ENCODE results near the gene TPBG. TPM values are rescaled to one million over a fixed set of nuclear protein-coding genes. Genes with fewer than 3 reads are reported as not detected.

Gene TPBG
- polyA plus RNA-seq, 3 donors, result 0.39 to 0.52 TPM; not detected in 1

DNA sequence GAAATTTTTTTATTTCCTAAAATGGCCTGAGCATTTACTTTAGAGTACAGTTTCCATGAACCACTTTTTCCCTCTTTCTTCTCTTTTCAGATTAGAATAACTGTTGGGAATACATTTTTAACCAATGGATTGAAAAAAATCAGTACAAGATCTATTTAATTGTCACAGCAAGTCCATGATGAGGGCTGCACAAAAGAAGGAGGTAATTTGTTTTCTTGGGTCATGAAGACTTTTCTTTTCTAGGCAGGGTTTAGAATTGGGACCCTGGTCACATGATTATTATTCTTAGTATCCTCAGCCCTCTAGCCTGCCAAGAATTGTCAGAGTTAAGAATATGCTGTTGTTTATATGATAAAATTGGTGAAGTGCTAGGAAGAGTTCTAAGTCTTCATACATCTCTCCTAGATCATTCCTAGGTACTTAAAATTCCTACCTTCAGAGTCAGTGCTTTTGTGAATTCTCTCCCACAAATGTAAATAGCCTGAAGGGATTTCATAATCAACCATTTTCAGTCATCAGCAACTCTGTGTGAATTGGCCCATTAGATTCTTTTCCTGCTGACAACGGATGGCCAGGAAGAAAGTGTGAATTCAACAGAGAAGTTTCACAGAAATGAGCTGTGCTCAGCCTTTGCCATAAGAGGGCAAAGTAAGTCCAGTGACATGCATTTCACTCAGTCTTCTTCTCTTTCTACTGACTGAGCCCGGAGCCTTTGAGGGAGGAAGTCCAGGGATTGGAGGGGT lies 32.4 kb upstream of the TPBG start:
- H3K4me1 Mint-ChIP-seq, result no peaks in the 10 kb centered on the region
- no peaks in the 10 kb centered on the region for H3K36me3 Mint-ChIP-seq
- Histone ChIP-seq H3K79me2 (ENCODE audit: insufficient read depth, low read length) (no peaks in the 10 kb centered on the region), H3K27me3 (ENCODE audit: control insufficient read depth in 2 of 2, insufficient read depth in 2 of 2, low read length in 2 of 2) (no peaks in the 10 kb centered on the region), H4K20me1 (ENCODE audit: insufficient read depth, low read length) (no peaks in the 10 kb centered on the region), H3K4me1 (ENCODE audit: control insufficient read depth in 1 of 2, insufficient read depth in 2 of 2, low read length in 2 of 2) (no peaks in the 10 kb centered on the region), H3K9ac (ENCODE audit: insufficient read depth, low read length, poor library complexity, severe bottlenecking) (no peak overlapping the region), H3K9me3 (replicated peaks in 1 of 2; ENCODE audit: control insufficient read depth in 1 of 2, insufficient read depth in 1 of 2, low read length in 2 of 2) (no peaks in the 10 kb centered on the region), H3K4me3 (replicated peaks in 1 of 3; ENCODE audit: low read depth in 2 of 3, low read length in 3 of 3) (no peak overlapping the region), H3K27ac (ENCODE audit: low read depth in 1 of 2, low read length in 2 of 2) (no peak overlapping the region), H3K36me3 (replicated peaks in 1 of 2; ENCODE audit: control insufficient read depth in 1 of 2, insufficient read depth in 2 of 2, low read length in 2 of 2) (no peaks in the 10 kb centered on the region), H2AFZ (ENCODE audit: insufficient read depth, low read depth, low read length, poor library complexity, severe bottlenecking) (no peak overlapping the region), H3K4me2 (replicated peaks; ENCODE audit: extremely low read depth, low read length, poor library complexity, severe bottlenecking) (no peak overlapping the region)
- intact Hi-C loops (cut with micrococcal nuclease), result no loop called here
- WGBS (ENCODE audit: insufficient coverage), result no CpG with 5 or more reads among the region's 2 CpGs
- H3K4me3 Mint-ChIP-seq, result no peak overlapping the region
- peaks cover 0 to 2% (median 0%) of the 10 kb centered on the region in 3 donors for H3K27me3 Mint-ChIP-seq (ENCODE audit: low read depth in 3 of 3)
- peaks cover 0 to 6% (median 0%) of the 10 kb centered on the region in 7 donors for H3K9me3 Mint-ChIP-seq
- TF ChIP-seq, protein P1, sequence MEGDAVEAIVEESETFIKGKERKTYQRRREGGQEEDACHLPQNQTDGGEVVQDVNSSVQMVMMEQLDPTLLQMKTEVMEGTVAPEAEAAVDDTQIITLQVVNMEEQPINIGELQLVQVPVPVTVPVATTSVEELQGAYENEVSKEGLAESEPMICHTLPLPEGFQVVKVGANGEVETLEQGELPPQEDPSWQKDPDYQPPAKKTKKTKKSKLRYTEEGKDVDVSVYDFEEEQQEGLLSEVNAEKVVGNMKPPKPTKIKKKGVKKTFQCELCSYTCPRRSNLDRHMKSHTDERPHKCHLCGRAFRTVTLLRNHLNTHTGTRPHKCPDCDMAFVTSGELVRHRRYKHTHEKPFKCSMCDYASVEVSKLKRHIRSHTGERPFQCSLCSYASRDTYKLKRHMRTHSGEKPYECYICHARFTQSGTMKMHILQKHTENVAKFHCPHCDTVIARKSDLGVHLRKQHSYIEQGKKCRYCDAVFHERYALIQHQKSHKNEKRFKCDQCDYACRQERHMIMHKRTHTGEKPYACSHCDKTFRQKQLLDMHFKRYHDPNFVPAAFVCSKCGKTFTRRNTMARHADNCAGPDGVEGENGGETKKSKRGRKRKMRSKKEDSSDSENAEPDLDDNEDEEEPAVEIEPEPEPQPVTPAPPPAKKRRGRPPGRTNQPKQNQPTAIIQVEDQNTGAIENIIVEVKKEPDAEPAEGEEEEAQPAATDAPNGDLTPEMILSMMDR (IDR thresholded peaks at IDR 0.05), result no peak
- DNase-seq, result no peak
- H3K27ac Mint-ChIP-seq, result no peak overlapping the region

DNA sequence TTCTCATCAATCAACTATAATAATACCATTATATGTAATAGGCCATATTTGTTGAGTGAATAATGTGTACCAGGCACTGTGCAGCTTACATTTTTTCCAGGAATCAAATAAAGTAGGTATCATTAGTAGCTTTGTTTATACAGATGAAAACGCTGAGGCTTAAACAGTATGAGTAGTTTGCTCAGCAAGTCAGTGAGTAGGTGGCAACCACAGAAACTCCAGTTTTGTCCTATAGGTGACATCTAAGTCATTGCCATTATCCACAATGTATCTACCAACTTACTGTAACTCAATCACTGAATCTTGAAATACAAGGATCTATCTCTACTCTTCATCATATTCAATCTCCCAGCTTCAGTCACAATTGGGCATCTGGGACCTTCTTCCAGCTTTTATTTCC lies 29.8 kb upstream of the TPBG start:
- no peaks in the 10 kb centered on the region for H3K27me3 Mint-ChIP-seq (ENCODE audit: low read depth in 3 of 3)

More for the DNA sequence above, 29.8 kb upstream of the TPBG start:
- Histone ChIP-seq H4K20me1 (ENCODE audit: insufficient read depth, low read length) (no peaks in the 10 kb centered on the region), H3K4me1 (ENCODE audit: control insufficient read depth in 1 of 2, insufficient read depth in 2 of 2, low read length in 2 of 2) (no peaks in the 10 kb centered on the region), H3K4me3 (replicated peaks in 1 of 3; ENCODE audit: low read depth in 2 of 3, low read length in 3 of 3) (no peak overlapping the region), H3K79me2 (ENCODE audit: insufficient read depth, low read length) (no peaks in the 10 kb centered on the region), H3K4me2 (replicated peaks; ENCODE audit: extremely low read depth, low read length, poor library complexity, severe bottlenecking) (no peak overlapping the region), H3K36me3 (replicated peaks in 1 of 2; ENCODE audit: control insufficient read depth in 1 of 2, insufficient read depth in 2 of 2, low read length in 2 of 2) (no peaks in the 10 kb centered on the region), H3K27me3 (ENCODE audit: control insufficient read depth in 2 of 2, insufficient read depth in 2 of 2, low read length in 2 of 2) (no peaks in the 10 kb centered on the region), H2AFZ (ENCODE audit: insufficient read depth, low read depth, low read length, poor library complexity, severe bottlenecking) (no peak overlapping the region), H3K9ac (ENCODE audit: insufficient read depth, low read length, poor library complexity, severe bottlenecking) (no peak overlapping the region), H3K27ac (ENCODE audit: low read depth in 1 of 2, low read length in 2 of 2) (no peak overlapping the region), H3K9me3 (replicated peaks in 1 of 2; ENCODE audit: control insufficient read depth in 1 of 2, insufficient read depth in 1 of 2, low read length in 2 of 2) (no peaks in the 10 kb centered on the region)
- Mint-ChIP-seq H3K9me3 (peaks cover 0 to 6% (median 0%) of the 10 kb centered on the region in 7 donors), H3K4me3 (no peak overlapping the region), H3K27ac (no peak overlapping the region), H3K4me1 (no peaks in the 10 kb centered on the region), H3K36me3 (no peaks in the 10 kb centered on the region)
- no peak for DNase-seq
- intact Hi-C loops (cut with micrococcal nuclease), result no loop called here
- TF ChIP-seq, protein P1 (IDR thresholded peaks at IDR 0.05), result no peak
- WGBS (ENCODE audit: insufficient coverage), result no CpG with 5 or more reads among the region's 1 CpG

Measured in CD14-positive monocyte (primary cell).